ENCODE data around the gene CSH2.

Gene CSH2

GRCh38 chr17:63914471-63914870 lies 41.0 kb upstream of the CSH2 start:
- H4K20me1 ChIP-seq (ENCODE audit: control insufficient read depth, insufficient read depth, low read depth, low read length), result no peaks in the 10 kb centered on the region
- TF ChIP-seq EZH2phosphoT487 (IDR thresholded peaks at IDR 0.05; ENCODE audit: borderline replicate concordance, low read length), result no peak
- TF ChIP-seq, protein P1, sequence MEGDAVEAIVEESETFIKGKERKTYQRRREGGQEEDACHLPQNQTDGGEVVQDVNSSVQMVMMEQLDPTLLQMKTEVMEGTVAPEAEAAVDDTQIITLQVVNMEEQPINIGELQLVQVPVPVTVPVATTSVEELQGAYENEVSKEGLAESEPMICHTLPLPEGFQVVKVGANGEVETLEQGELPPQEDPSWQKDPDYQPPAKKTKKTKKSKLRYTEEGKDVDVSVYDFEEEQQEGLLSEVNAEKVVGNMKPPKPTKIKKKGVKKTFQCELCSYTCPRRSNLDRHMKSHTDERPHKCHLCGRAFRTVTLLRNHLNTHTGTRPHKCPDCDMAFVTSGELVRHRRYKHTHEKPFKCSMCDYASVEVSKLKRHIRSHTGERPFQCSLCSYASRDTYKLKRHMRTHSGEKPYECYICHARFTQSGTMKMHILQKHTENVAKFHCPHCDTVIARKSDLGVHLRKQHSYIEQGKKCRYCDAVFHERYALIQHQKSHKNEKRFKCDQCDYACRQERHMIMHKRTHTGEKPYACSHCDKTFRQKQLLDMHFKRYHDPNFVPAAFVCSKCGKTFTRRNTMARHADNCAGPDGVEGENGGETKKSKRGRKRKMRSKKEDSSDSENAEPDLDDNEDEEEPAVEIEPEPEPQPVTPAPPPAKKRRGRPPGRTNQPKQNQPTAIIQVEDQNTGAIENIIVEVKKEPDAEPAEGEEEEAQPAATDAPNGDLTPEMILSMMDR (IDR thresholded peaks at IDR 0.05; ENCODE audit: low read depth, low read length, poor library complexity, severe bottlenecking), result no peak
- H3K9me3 ChIP-seq (ENCODE audit: control insufficient read depth, insufficient read depth, low read length), result no peaks in the 10 kb centered on the region
- no peak overlapping the region for H3K27ac ChIP-seq (ENCODE audit: low read depth, low read length)
- H3K4me2 ChIP-seq (ENCODE audit: low read length), result no peak overlapping the region
- no peaks in the 10 kb centered on the region for H3K9me2 ChIP-seq (replicated peaks; ENCODE audit: control insufficient read depth, low read length)
- H3F3A ChIP-seq (ENCODE audit: control insufficient read depth, insufficient read depth), result no peaks in the 10 kb centered on the region
- peaks cover 3% of the 10 kb centered on the region; the same call in 1 of the 2 replicates for H3K27me3 ChIP-seq (ENCODE audit: control insufficient read depth, low read length)
- no peak overlapping the region for H3K4me3 ChIP-seq (ENCODE audit: low read length)
- H3K36me3 ChIP-seq (ENCODE audit: control insufficient read depth, low read length), result no peaks in the 10 kb centered on the region
- peaks cover 30% of the 10 kb centered on the region for H3K4me1 ChIP-seq (ENCODE audit: control insufficient read depth, low read length)
- no peaks in the 10 kb centered on the region for H3K79me2 ChIP-seq (ENCODE audit: control insufficient read depth, low read length)

GRCh38 chr17:63911657-63912100 lies 38.2 kb upstream of the CSH2 start:
- no peaks in the 10 kb centered on the region for H3K79me2 ChIP-seq (ENCODE audit: control insufficient read depth, low read length)
- H3K9me3 ChIP-seq (ENCODE audit: control insufficient read depth, insufficient read depth, low read length), result no peaks in the 10 kb centered on the region
- H4K20me1 ChIP-seq (ENCODE audit: control insufficient read depth, insufficient read depth, low read depth, low read length), result no peaks in the 10 kb centered on the region
- TF ChIP-seq EZH2phosphoT487 (IDR thresholded peaks at IDR 0.05; ENCODE audit: borderline replicate concordance, low read length), result no peak
- TF ChIP-seq, protein P1 (IDR thresholded peaks at IDR 0.05; ENCODE audit: low read depth, low read length, poor library complexity, severe bottlenecking), result peak; percentile 53
- H3K27me3 ChIP-seq (ENCODE audit: control insufficient read depth, low read length), result peaks cover 9% of the 10 kb centered on the region
- H3K36me3 ChIP-seq (ENCODE audit: control insufficient read depth, low read length), result no peaks in the 10 kb centered on the region
- H3K4me3 ChIP-seq (ENCODE audit: low read length), result no peak overlapping the region
- no peaks in the 10 kb centered on the region for H3K9me2 ChIP-seq (replicated peaks; ENCODE audit: control insufficient read depth, low read length)
- peaks cover 22% of the 10 kb centered on the region for H3K4me1 ChIP-seq (ENCODE audit: control insufficient read depth, low read length)
- no peak overlapping the region for H3K4me2 ChIP-seq (ENCODE audit: low read length)
- H3K27ac ChIP-seq (ENCODE audit: low read depth, low read length), result no peak overlapping the region
- no peaks in the 10 kb centered on the region for H3F3A ChIP-seq (ENCODE audit: control insufficient read depth, insufficient read depth)

- Histone ChIP-seq H3K4me3 (ENCODE audit: low read length) (no peak within 1 kb of the TSS), H3K27me3 (ENCODE audit: control insufficient read depth, low read length) (peaks cover 9% of the 10 kb centered on the region), H3K36me3 (ENCODE audit: control insufficient read depth, low read length) (no peaks in the 10 kb centered on the region), H3K4me1 (ENCODE audit: control insufficient read depth, low read length) (peaks cover 17% of the 10 kb centered on the region), H3K27ac (ENCODE audit: low read depth, low read length) (no peak within 1 kb of the TSS), H3K9me3 (ENCODE audit: control insufficient read depth, insufficient read depth, low read length) (no peaks in the 10 kb centered on the region), H3K9me2 (replicated peaks; ENCODE audit: control insufficient read depth, low read length) (no peaks in the 10 kb centered on the region), H3K4me2 (ENCODE audit: low read length) (no peak within 1 kb of the TSS), H3F3A (ENCODE audit: control insufficient read depth, insufficient read depth) (no peaks in the 10 kb centered on the region), H4K20me1 (ENCODE audit: control insufficient read depth, insufficient read depth, low read depth, low read length) (no peaks in the 10 kb centered on the region), H3K79me2 (ENCODE audit: control insufficient read depth, low read length) (no peaks in the 10 kb centered on the region)
- no peak for TF ChIP-seq EZH2phosphoT487 (IDR thresholded peaks at IDR 0.05; ENCODE audit: borderline replicate concordance, low read length)
- TF ChIP-seq, protein P1 (IDR thresholded peaks at IDR 0.05; ENCODE audit: low read depth, low read length, poor library complexity, severe bottlenecking), result no peak
These were observed 37.7 kb upstream of the CSH2 start, which contains the start of gene CSHL1 for GRCh38 chr17:63911041-63911635. TSS of gene CSHL1 (minus strand) at chr17:63911258. CDS start at chr17:63911196, 62 bp downstream.
